Ishikawa (cell line): ENCODE results near the gene POR.

ENCODE experiments used
- NFIC ChIP-seq: IDR thresholded peaks from 2 replicates; pipeline ENCODE4 v1.6.1; 2012
- RAD21 ChIP-seq: IDR thresholded peaks from 2 replicates; pipeline ENCODE4 v1.6.1; 2012; ENCODE audit warnings: low read depth
- TAF1 ChIP-seq: IDR thresholded peaks from 2 replicates; pipeline ENCODE4 v1.6.1; 2012; ENCODE audit warnings: low read depth, mild to moderate bottlenecking
- TF ChIP-seq, protein P1 (sequence below): IDR thresholded peaks from 2 replicates; pipeline ENCODE4 v1.6.1; 2012

DNA sequence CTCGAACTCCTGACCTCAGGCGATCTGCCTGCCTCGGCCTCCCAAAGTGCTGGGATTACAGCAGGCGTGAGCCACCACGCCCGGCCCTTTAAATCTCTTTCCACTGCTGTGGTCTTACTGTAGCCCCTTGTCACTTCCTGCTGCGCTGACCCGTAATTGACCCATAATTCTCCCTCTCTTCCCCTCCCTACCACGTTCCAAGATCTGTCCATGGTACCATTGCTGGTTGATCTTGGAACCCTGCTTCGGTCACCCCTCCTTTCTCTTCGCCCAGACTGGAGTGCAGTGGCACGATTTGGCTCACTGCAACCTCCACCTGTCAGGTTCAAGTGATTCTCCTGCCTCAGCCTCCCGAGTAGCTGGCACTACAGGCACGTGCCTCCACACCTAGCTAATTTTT, 6.5 kb downstream of the POR start:
- TF ChIP-seq, protein P1, sequence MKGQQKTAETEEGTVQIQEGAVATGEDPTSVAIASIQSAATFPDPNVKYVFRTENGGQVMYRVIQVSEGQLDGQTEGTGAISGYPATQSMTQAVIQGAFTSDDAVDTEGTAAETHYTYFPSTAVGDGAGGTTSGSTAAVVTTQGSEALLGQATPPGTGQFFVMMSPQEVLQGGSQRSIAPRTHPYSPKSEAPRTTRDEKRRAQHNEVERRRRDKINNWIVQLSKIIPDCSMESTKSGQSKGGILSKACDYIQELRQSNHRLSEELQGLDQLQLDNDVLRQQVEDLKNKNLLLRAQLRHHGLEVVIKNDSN = no peak
- TF ChIP-seq NFIC = no peak
- no peak for TF ChIP-seq TAF1
- TF ChIP-seq RAD21 = no peak
